Stimulated activated CD8-positive, alpha-beta memory T cell treated with anti-CD3 and anti-CD28 coated beads, Interleukin-2, amount 100 ng/mL, for 48 hours (primary cell): ENCODE data around the gene TXNRD3.
"Not testable (repeated sequence)": the region's sequence is repeated elsewhere in the genome, so short reads cannot be mapped to it uniquely, and the experiment has no call there.

Experiments used
- DNase-seq, 2 donors: peaks; one replicate each; pipeline ENCODE4 v3.0.0-alpha.2; 2020; ENCODE audit warnings: low read depth in 2 of 2

The TXNRD3 gene

GRCh38 chr3:126595479-126595878 lies 59.4 kb downstream of the TXNRD3 start:
- DNase-seq: not testable (repeated sequence)

- DNase-seq: not testable (repeated sequence)
Measured at GRCh38 chr3:126591515-126591914, 63.4 kb downstream of the TXNRD3 start.

GRCh38 chr3:126582311-126582710 lies 72.6 kb downstream of the TXNRD3 start:
- DNase-seq: no peak

GRCh38 chr3:126581569-126581968 lies 73.4 kb downstream of the TXNRD3 start:
- DNase-seq: no peak

- no peak for DNase-seq
Measured at GRCh38 chr3:126580746-126581145, 74.2 kb downstream of the TXNRD3 start.

- DNase-seq: no peak
Measured at GRCh38 chr3:126578702-126579101, 76.2 kb downstream of the TXNRD3 start.

- no peak for DNase-seq
Measured at GRCh38 chr3:126577261-126577660, 77.7 kb downstream of the TXNRD3 start.

GRCh38 chr3:126573492-126574117 lies 81.3 kb downstream of the TXNRD3 start:
- DNase-seq: no peak

- no peak for DNase-seq
Measured at GRCh38 chr3:126571078-126571477, 83.8 kb downstream of the TXNRD3 start.

GRCh38 chr3:126570103-126570541 lies 84.8 kb downstream of the TXNRD3 start:
- DNase-seq: no peak

GRCh38 chr3:126569390-126569975 lies 85.4 kb downstream of the TXNRD3 start:
- no peak for DNase-seq

- DNase-seq: no peak
Measured at GRCh38 chr3:126568776-126569342, 86.1 kb downstream of the TXNRD3 start.

GRCh38 chr3:126567696-126568438 lies 87.1 kb downstream of the TXNRD3 start:
- no peak for DNase-seq

GRCh38 chr3:126562737-126563276 lies 92.1 kb downstream of the TXNRD3 start:
- no peak for DNase-seq

- no peak for DNase-seq
Measured at GRCh38 chr3:126558336-126559071, 96.4 kb downstream of the TXNRD3 start, which contains the start of gene C3orf22. C3orf22 (minus strand) TSS chr3:126558932; CDS start chr3:126553390, 5,542 bp downstream.

GRCh38 chr3:126557761-126558160 lies 97.2 kb downstream of the TXNRD3 start:
- DNase-seq: no peak

- no peak for DNase-seq
Measured at GRCh38 chr3:126557415-126557745, 97.5 kb downstream of the TXNRD3 start.
